ENCODE measurements around the gene GRPR.
"Not testable (repeated sequence)": the region's sequence is repeated elsewhere in the genome, so short reads cannot be mapped to it uniquely, and the experiment has no call there.

The GRPR gene

DNA sequence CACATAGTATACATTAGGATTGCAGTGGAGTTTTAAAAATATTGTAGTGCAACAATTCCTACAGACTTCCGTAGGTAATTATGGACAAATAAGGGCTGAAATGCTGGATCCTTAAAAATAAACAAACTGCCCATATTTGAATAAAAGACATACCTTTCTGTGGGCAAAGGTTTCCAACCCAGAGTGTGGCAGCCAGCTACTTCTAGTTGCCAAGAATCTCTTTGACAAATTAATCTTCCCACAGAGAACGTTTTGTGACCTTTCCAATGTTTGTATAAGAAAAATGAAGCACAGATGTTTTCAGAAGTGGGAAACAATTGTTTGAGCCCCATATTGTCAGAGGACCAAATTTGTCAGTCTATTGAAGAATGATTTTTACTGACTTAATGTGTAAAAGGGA is 21.1 kb downstream of the GRPR start:
- no peak overlapping the region for H3K9ac ChIP-seq (ENCODE audit: low read depth, low read length)
- H3K36me3 ChIP-seq (ENCODE audit: insufficient read depth, low read length), result peaks cover 22% of the 10 kb centered on the region
- no peaks in the 10 kb centered on the region for H3K9me3 ChIP-seq (ENCODE audit: control insufficient read depth, insufficient read depth, low read length)
- 0 out of 2 replicates have a peak, but pooled peaks cover 3% of the 10 kb centered on the region for H3K4me1 ChIP-seq (ENCODE audit: insufficient read depth, low read length)

GRCh38 chrX:16145093-16145492 is 21.7 kb downstream of the GRPR start:
- not testable (repeated sequence) for H3K9ac ChIP-seq (ENCODE audit: low read depth, low read length); H3K9me3 ChIP-seq (ENCODE audit: control insufficient read depth, insufficient read depth, low read length); H3K4me1 ChIP-seq (ENCODE audit: insufficient read depth, low read length)
- peaks cover 22% of the 10 kb centered on the region for H3K36me3 ChIP-seq (ENCODE audit: insufficient read depth, low read length)

DNA sequence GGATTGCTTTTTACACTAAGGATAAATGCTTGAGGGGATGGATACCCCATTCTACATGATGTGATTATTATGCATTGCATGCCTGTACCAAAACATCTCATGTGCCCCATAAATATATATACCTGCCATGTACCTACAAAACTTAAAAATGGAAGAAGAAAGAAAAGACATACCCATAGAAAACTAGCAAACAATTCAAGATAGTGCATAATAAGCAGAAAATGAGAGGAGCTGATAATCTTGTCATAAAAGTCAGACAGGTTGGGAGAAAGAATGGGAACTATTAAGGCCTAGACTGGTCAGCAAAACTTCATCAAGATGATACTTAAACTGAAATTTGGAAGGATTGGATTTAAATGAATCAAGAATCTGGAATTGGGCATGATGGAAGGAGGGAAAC is 22.3 kb downstream of the GRPR start:
- Histone ChIP-seq H3K36me3 (ENCODE audit: insufficient read depth, low read length) (peaks cover 27% of the 10 kb centered on the region), H3K9ac (ENCODE audit: low read depth, low read length) (no peak overlapping the region), H3K9me3 (ENCODE audit: control insufficient read depth, insufficient read depth, low read length) (no peaks in the 10 kb centered on the region), H3K4me1 (ENCODE audit: insufficient read depth, low read length) (0 out of 2 replicates have a peak, but pooled peaks cover 3% of the 10 kb centered on the region)

GRCh38 chrX:16148896-16149295 is 25.5 kb downstream of the GRPR start:
- 0 out of 2 replicates have a peak, but pooled peaks cover 3% of the 10 kb centered on the region for H3K4me1 ChIP-seq (ENCODE audit: insufficient read depth, low read length)

DNA sequence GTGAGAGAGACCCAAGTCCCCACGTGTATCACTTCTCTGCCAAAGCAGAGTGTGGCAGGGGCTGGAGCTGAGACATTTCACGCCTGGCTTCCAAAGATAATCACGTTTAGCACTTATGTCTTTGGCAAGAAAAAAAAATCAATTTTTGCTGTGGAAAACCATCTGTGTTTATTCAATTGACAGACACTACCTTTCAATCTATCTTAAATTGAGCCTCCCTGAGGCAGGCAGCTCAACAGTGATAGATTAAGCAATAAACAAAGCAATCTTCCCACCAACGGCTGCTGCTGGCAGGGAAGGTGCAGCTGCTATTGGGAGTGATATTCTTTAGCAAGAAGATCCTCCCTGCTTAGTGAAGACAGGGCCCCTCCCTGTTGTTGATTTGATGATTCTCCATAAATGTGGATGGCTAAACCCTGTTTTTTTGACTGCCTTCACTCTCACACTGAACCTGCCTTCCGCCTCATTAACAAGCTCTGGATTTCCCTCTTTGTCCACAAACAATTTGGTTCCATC is 32.3 kb downstream of the GRPR start:
- Histone ChIP-seq H3K4me1 (ENCODE audit: insufficient read depth, low read length) (peaks cover 8% of the 10 kb centered on the region), H3K36me3 (ENCODE audit: insufficient read depth, low read length) (peaks cover 80% of the 10 kb centered on the region), H3K9me3 (ENCODE audit: control insufficient read depth, insufficient read depth, low read length) (no peaks in the 10 kb centered on the region), H3K9ac (ENCODE audit: low read depth, low read length) (no peak overlapping the region)

More at GRCh38 chrX:16148896-16149295, 25.5 kb downstream of the GRPR start:
- Histone ChIP-seq H3K9me3 (ENCODE audit: control insufficient read depth, insufficient read depth, low read length) (no peaks in the 10 kb centered on the region), H3K9ac (ENCODE audit: low read depth, low read length) (no peak overlapping the region), H3K36me3 (ENCODE audit: insufficient read depth, low read length) (peaks cover 48% of the 10 kb centered on the region)

GRCh38 chrX:16156692-16157331 is 33.4 kb downstream of the GRPR start:
- no peak overlapping the region for H3K9ac ChIP-seq (ENCODE audit: low read depth, low read length)
- peaks cover 73% of the 10 kb centered on the region for H3K36me3 ChIP-seq (ENCODE audit: insufficient read depth, low read length)
- no peaks in the 10 kb centered on the region for H3K9me3 ChIP-seq (ENCODE audit: control insufficient read depth, insufficient read depth, low read length)
- peaks cover 20% of the 10 kb centered on the region for H3K4me1 ChIP-seq (ENCODE audit: insufficient read depth, low read length)

- H3K36me3 ChIP-seq (ENCODE audit: insufficient read depth, low read length), result peaks cover 58% of the 10 kb centered on the region
- no peaks in the 10 kb centered on the region for H3K9me3 ChIP-seq (ENCODE audit: control insufficient read depth, insufficient read depth, low read length)
- no peak overlapping the region for H3K9ac ChIP-seq (ENCODE audit: low read depth, low read length)
- peaks cover 55% of the 10 kb centered on the region for H3K4me1 ChIP-seq (ENCODE audit: insufficient read depth, low read length)
These were observed 37.4 kb downstream of the GRPR start for GRCh38 chrX:16160729-16161128.

DNA sequence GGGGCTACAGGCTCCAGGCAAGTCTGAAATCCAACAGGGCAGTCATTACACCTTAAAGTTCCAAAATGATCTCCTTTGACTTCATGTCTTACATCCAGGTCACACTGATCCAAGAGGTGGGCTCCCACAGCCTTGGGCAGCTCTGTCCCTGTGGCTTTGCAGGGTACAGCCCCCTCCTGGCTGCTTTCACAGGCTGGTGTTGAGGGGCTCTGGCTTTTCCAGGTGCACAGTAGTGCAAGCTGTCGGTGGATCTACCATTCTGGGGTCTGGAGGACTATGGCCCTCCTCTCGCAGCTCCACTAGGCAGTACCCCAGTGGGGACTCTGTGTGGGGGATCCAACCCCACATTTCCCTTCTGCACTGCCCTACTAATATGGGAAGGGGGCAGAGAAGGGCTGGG is 37.8 kb downstream of the GRPR start:
- Histone ChIP-seq H3K4me1 (ENCODE audit: insufficient read depth, low read length) (peaks cover 55% of the 10 kb centered on the region), H3K36me3 (ENCODE audit: insufficient read depth, low read length) (peaks cover 54% of the 10 kb centered on the region)
- not testable (repeated sequence) for H3K9ac ChIP-seq (ENCODE audit: low read depth, low read length); H3K9me3 ChIP-seq (ENCODE audit: control insufficient read depth, insufficient read depth, low read length)

GRCh38 chrX:16162391-16162790 is 39.0 kb downstream of the GRPR start:
- H3K9me3 ChIP-seq (ENCODE audit: control insufficient read depth, insufficient read depth, low read length), result no peaks in the 10 kb centered on the region
- no peak overlapping the region for H3K9ac ChIP-seq (ENCODE audit: low read depth, low read length)
- H3K4me1 ChIP-seq (ENCODE audit: insufficient read depth, low read length), result peaks cover 55% of the 10 kb centered on the region
- peaks cover 54% of the 10 kb centered on the region for H3K36me3 ChIP-seq (ENCODE audit: insufficient read depth, low read length)

DNA sequence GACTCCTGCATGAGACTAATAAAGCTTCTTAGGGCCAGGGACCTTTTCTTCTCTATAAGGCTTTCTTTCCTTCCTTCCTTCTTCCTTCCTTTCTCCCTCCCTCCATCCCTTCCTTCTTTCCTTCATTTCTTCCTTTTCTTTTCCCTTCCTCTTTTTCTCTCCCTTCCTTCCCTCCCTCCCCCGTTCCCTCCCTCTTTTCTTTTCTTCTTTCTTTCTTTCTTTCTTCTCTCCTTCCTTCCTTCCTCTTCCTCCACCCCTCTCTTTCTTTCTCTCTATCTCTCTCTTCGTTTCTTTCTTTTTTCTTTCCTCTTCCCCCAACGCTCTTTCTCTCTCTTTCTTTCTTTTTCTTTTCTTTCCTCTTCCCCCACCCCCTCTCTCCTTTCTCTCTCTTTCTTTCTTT is 41.4 kb downstream of the GRPR start:
- no peak overlapping the region for H3K9ac ChIP-seq (ENCODE audit: low read depth, low read length)
- peaks cover 51% of the 10 kb centered on the region for H3K36me3 ChIP-seq (ENCODE audit: insufficient read depth, low read length)
- no peaks in the 10 kb centered on the region for H3K9me3 ChIP-seq (ENCODE audit: control insufficient read depth, insufficient read depth, low read length)
- peaks cover 51% of the 10 kb centered on the region for H3K4me1 ChIP-seq (ENCODE audit: insufficient read depth, low read length)

DNA sequence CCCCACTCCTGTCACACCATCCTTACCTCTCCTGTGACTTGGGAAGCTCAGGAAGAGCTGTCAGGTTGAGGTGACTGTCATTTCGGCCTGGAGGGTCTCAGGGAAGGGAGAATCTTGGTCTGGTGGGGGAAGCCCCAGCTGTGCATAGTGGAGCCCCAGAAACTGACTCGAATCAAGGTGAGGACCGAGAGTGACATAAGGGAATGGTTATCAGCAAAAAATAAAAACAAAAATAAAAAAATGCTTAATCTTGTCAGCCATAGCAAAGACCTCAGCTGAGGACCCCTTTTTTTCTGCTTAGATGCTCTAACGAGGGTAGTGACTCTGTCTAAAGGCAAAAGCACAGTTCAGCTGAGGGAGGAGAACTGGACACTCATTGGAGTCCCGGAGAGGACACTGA is 43.8 kb downstream of the GRPR start, which contains the start of gene MAGEB17:
Gene MAGEB17 (plus strand): TSS at position 301 of the 400 bp plus-strand sequence. CDS start 2,902 bp downstream, outside the sequence.
- Histone ChIP-seq H3K9ac (ENCODE audit: low read depth, low read length) (no peak within 1 kb of the TSS), H3K36me3 (ENCODE audit: insufficient read depth, low read length) (peaks cover 47% of the 10 kb centered on the region), H3K9me3 (ENCODE audit: control insufficient read depth, insufficient read depth, low read length) (no peaks in the 10 kb centered on the region), H3K4me1 (ENCODE audit: insufficient read depth, low read length) (peaks cover 31% of the 10 kb centered on the region)

- Histone ChIP-seq H3K4me1 (ENCODE audit: insufficient read depth, low read length) (no peaks in the 10 kb centered on the region), H3K9me3 (ENCODE audit: control insufficient read depth, insufficient read depth, low read length) (no peaks in the 10 kb centered on the region), H3K9ac (ENCODE audit: low read depth, low read length) (no peak overlapping the region), H3K36me3 (ENCODE audit: insufficient read depth, low read length) (peaks cover 49% of the 10 kb centered on the region)
These were observed 47.7 kb downstream of the GRPR start for GRCh38 chrX:16171039-16171438.

DNA sequence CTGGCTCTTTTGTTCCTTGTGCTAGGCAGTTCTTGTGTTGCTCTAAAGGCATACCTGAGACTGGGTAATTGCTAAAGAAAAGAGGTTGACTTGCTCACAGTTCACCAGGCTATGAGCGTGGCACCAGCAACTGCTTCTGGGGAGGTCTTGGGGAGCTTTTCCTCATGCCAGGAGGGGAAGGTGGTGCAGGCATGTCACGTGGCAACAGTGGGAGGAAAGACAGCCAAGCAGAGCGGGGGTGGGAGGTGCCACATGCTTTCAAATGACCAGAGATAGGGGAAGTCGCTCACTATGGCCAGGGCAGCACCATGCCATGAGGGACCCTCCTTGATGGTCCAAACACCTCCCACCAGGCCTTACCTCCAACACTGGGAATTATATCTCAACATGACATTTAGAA is 48.6 kb downstream of the GRPR start:
- Histone ChIP-seq H3K36me3 (ENCODE audit: insufficient read depth, low read length) (peaks cover 40% of the 10 kb centered on the region), H3K4me1 (ENCODE audit: insufficient read depth, low read length) (no peaks in the 10 kb centered on the region), H3K9ac (ENCODE audit: low read depth, low read length) (no peak overlapping the region), H3K9me3 (ENCODE audit: control insufficient read depth, insufficient read depth, low read length) (no peaks in the 10 kb centered on the region)

DNA sequence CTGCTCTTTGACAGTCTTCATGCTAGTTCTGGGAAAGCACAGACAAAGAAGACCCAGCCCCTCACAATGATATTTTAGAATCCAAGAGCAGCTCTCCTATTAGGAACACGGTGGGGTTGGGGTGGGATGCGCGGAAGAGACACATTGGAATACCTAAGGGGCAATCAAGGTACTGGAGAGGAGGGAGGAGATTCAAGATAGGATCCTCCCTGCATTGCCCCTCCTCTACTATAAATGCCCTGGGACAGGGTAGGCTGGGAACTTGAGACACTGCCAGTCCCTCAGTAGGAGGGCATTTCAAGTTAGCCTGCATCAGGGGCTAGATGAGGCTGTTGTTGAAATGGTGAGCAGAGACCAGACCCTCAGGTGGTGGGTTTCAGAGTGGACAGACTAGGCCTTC is 49.0 kb downstream of the GRPR start:
- H3K36me3 ChIP-seq (ENCODE audit: insufficient read depth, low read length), result peaks cover 36% of the 10 kb centered on the region
- no peak overlapping the region for H3K9ac ChIP-seq (ENCODE audit: low read depth, low read length)
- H3K9me3 ChIP-seq (ENCODE audit: control insufficient read depth, insufficient read depth, low read length), result no peaks in the 10 kb centered on the region

DNA sequence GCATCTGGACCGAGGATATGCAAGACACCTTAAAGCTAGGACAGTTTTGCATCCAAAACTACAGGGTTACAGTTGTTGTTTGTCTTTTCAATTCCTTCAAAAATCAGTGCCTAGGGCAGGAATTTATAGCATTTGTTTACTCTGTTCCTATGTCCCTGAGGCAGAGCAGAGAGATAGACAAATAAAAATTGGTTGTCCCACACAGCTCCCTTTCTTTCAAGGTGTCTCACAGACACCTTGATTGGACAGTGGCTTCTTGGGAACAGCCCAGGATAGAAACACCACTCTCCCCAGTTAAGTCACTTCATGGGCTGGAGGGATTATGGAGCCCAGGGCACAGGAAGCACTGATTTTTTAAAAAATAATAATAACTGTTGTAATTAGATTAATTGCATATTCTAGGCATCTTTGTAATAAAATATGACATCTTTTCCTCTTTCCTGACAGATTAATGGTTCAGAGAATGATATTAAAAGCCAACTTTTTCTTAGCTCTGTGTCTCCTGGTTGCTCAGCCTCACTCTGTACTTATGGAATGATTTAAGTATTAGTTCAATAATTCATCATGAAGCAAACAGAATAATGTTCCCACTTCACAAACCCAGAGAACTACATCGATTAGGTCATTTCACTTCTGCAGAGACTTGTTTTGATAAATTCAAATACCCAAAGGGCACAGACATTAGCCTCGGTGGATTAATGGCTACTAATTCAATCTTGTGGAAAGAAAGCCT is 52.1 kb downstream of the GRPR start:
- H3K9me3 ChIP-seq (ENCODE audit: control insufficient read depth, insufficient read depth, low read length), result no peaks in the 10 kb centered on the region
- peaks cover 27% of the 10 kb centered on the region for H3K36me3 ChIP-seq (ENCODE audit: insufficient read depth, low read length)

More for the DNA sequence above, 49.0 kb downstream of the GRPR start:
- peaks cover 4% of the 10 kb centered on the region; the same call in 1 of the 2 replicates for H3K4me1 ChIP-seq (ENCODE audit: insufficient read depth, low read length)

More for the DNA sequence above, 52.1 kb downstream of the GRPR start:
- Histone ChIP-seq H3K4me1 (ENCODE audit: insufficient read depth, low read length) (peaks cover 15% of the 10 kb centered on the region), H3K9ac (ENCODE audit: low read depth, low read length) (no peak overlapping the region)

Data from ES-I3 (cell line).